Osteocyte (in vitro differentiated cells): ENCODE measurements around the gene GOPC. TPM values are rescaled to one million over a fixed set of nuclear protein-coding genes. Genes with fewer than 3 reads are reported as not detected.

Experiments used
- DNase-seq: peaks from one replicate; pipeline ENCODE4 v3.0.0; 2021; ENCODE audit warnings: mixed read lengths; ENCODE audit not compliant: unreplicated experiment; ENCODE audit errors: extremely low spot score
- H3K27ac Mint-ChIP-seq: one replicate; pipeline ENCODE4 v1.8.0; 2021; ENCODE audit warnings: mild to moderate bottlenecking, mixed read lengths; ENCODE audit not compliant: unreplicated experiment
- H3K27me3 Mint-ChIP-seq: one replicate; pipeline ENCODE4 v1.8.0; 2021; ENCODE audit warnings: mixed read lengths; ENCODE audit not compliant: unreplicated experiment
- H3K36me3 Mint-ChIP-seq: one replicate; pipeline ENCODE4 v1.8.0; 2021; ENCODE audit warnings: mixed read lengths; ENCODE audit not compliant: unreplicated experiment
- H3K4me1 Mint-ChIP-seq: one replicate; pipeline ENCODE4 v1.8.0; 2021; ENCODE audit warnings: mixed read lengths; ENCODE audit not compliant: unreplicated experiment
- H3K4me3 Mint-ChIP-seq: one replicate; pipeline ENCODE4 v1.8.0; 2021; ENCODE audit warnings: mild to moderate bottlenecking, moderate library complexity, mixed read lengths; ENCODE audit not compliant: unreplicated experiment
- H3K9me3 Mint-ChIP-seq: one replicate; pipeline ENCODE4 v1.8.0; 2021; ENCODE audit warnings: mixed read lengths; ENCODE audit not compliant: unreplicated experiment
- CTCF ChIP-seq: fragments of 200-600 bp; sonication (generic); IDR thresholded peaks from 2 replicates; pipeline ENCODE4 v1.5.0; 2021; ENCODE audit warnings: antibody characterized with exemption, mild to moderate bottlenecking, moderate library complexity
- total RNA-seq: library from RNA; stranded (reverse); gene quantifications from 2 replicates; pipeline ENCODE4 v1.2.1, GENCODE V29; 2021

The GOPC gene
- total RNA-seq, 1 donor from 2014 or later, result 27.6 TPM

GRCh38 chr6:117559299-117559698, 43.0 kb downstream of the GOPC start:
- TF ChIP-seq CTCF, result no peak
- Mint-ChIP-seq H3K27ac (no peak overlapping the region), H3K4me3 (no peak overlapping the region), H3K27me3 (no peaks in the 10 kb centered on the region), H3K4me1 (peaks cover 9% of the 10 kb centered on the region), H3K36me3 (peaks cover 13% of the 10 kb centered on the region), H3K9me3 (no peaks in the 10 kb centered on the region)
- DNase-seq, result no peak

DNA sequence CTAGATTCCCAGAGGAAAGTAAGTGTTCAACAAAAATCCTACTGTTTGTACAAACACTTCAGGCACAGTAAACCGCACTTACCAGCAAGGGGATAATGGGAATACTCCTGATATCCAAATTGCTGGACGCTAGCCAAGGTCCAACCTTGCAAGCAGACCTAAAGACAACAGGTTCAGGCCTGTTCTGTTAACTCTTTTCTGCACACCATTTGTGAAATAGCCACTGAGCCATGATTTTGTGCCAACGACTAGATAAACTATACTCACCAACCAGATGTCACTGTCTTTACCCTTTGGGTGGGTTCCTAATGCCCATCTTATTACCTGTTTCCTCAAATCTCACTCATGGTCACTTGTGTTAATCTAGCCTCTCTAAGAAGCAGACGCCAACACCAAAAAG, 43.5 kb downstream of the GOPC start:
- no peaks in the 10 kb centered on the region for H3K27me3 Mint-ChIP-seq
- H3K4me1 Mint-ChIP-seq, result peaks cover 9% of the 10 kb centered on the region
- H3K36me3 Mint-ChIP-seq, result peaks cover 13% of the 10 kb centered on the region
- H3K9me3 Mint-ChIP-seq, result no peaks in the 10 kb centered on the region
- TF ChIP-seq CTCF, result no peak
- DNase-seq, result no peak
- H3K4me3 Mint-ChIP-seq, result no peak overlapping the region
- no peak overlapping the region for H3K27ac Mint-ChIP-seq

- DNase-seq, result no peak
- no peak for TF ChIP-seq CTCF
- H3K27ac Mint-ChIP-seq, result no peak overlapping the region
- no peaks in the 10 kb centered on the region for H3K27me3 Mint-ChIP-seq
- H3K9me3 Mint-ChIP-seq, result no peaks in the 10 kb centered on the region
- H3K4me1 Mint-ChIP-seq, result peaks cover 9% of the 10 kb centered on the region
- peaks cover 11% of the 10 kb centered on the region for H3K36me3 Mint-ChIP-seq
- no peak overlapping the region for H3K4me3 Mint-ChIP-seq
Measured at GRCh38 chr6:117557951-117558350, 44.4 kb downstream of the GOPC start.

- H3K4me1 Mint-ChIP-seq, result peaks cover 9% of the 10 kb centered on the region
- no peaks in the 10 kb centered on the region for H3K27me3 Mint-ChIP-seq
- no peak overlapping the region for H3K4me3 Mint-ChIP-seq
- H3K27ac Mint-ChIP-seq, result no peak overlapping the region
- TF ChIP-seq CTCF, result peak; percentile 83
- peaks cover 6% of the 10 kb centered on the region for H3K36me3 Mint-ChIP-seq
- H3K9me3 Mint-ChIP-seq, result no peaks in the 10 kb centered on the region
- no peak for DNase-seq
Measured at GRCh38 chr6:117555882-117556498, 46.3 kb downstream of the GOPC start.

DNA sequence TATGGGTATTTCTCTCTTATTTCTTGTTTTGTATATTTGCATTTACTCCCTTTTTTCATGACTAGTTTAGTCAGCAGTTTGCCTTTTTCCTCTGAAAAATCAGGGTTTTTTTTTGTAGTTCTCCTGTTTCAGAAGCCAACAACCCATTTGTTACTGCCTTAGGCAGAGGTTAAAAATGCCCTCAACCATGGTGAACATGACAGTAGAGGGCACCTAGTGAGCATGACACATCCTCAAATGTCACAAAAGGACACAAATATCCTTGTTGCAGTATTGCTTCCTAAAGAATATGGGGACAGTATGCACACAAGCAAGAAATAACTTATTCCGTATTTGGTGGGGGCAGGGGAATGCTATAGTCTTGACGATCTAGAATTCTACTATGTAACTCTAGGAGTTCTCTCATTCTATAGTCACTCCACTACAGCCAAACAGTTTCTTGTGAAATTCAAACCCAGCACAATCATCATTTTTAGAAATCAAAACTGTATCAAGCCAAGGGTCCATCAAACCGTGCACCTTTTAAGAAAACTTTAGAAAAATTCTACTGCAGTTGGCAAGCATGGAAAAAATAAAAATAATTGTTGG, 47.0 kb downstream of the GOPC start:
- H3K4me3 Mint-ChIP-seq, result no peak overlapping the region
- TF ChIP-seq CTCF, result no peak
- no peaks in the 10 kb centered on the region for H3K27me3 Mint-ChIP-seq
- H3K9me3 Mint-ChIP-seq, result no peaks in the 10 kb centered on the region
- H3K4me1 Mint-ChIP-seq, result peaks cover 15% of the 10 kb centered on the region
- peaks cover 2% of the 10 kb centered on the region for H3K36me3 Mint-ChIP-seq
- H3K27ac Mint-ChIP-seq, result no peak overlapping the region
- no peak for DNase-seq
